Medulla oblongata (tissue), 1 donor: ENCODE data around the gene DUSP16.
A peak's percentile ranks its signal among the peaks of the same experiment; 100 is the strongest.
"Not testable (repeated sequence)": the region's sequence is repeated elsewhere in the genome, so short reads cannot be mapped to it uniquely, and the experiment has no call there.

ENCODE experiments used
- DNase-seq: peaks from one replicate; pipeline ENCODE4 v3.0.0-alpha.2; 2015; ENCODE audit errors: extremely low spot score

DUSP16 gene

GRCh38 chr12:12585115-12585863 lies 22.6 kb upstream of the DUSP16 start:
- no peak for DNase-seq

GRCh38 chr12:12583510-12584178 lies 21.0 kb upstream of the DUSP16 start:
- DNase-seq = no peak

- DNase-seq = no peak
Measured at GRCh38 chr12:12582895-12583303, 20.2 kb upstream of the DUSP16 start.

GRCh38 chr12:12582193-12582881 lies 19.7 kb upstream of the DUSP16 start:
- no peak for DNase-seq

GRCh38 chr12:12580716-12581115 lies 18.1 kb upstream of the DUSP16 start:
- not testable (repeated sequence) for DNase-seq

GRCh38 chr12:12577786-12578185 lies 15.1 kb upstream of the DUSP16 start:
- no peak for DNase-seq

- DNase-seq = no peak
Measured at GRCh38 chr12:12572659-12573058, 10.0 kb upstream of the DUSP16 start.

GRCh38 chr12:12565971-12566370 lies 3.3 kb upstream of the DUSP16 start:
- DNase-seq = not testable (repeated sequence)

- DNase-seq = no peak
Measured at GRCh38 chr12:12564911-12565310, 2.2 kb upstream of the DUSP16 start.

- DNase-seq = peak; percentile 83
Measured at GRCh38 chr12:12563290-12563928, 746 bp upstream of the DUSP16 start.

GRCh38 chr12:12562016-12562483 lies 613 bp downstream of the DUSP16 start:
- no peak for DNase-seq

GRCh38 chr12:12561371-12562015 lies 1.2 kb downstream of the DUSP16 start:
- peak; percentile 58 for DNase-seq

GRCh38 chr12:12560587-12561370 lies 1.9 kb downstream of the DUSP16 start:
- peak; percentile 86 for DNase-seq

GRCh38 chr12:12559719-12560296 lies 2.9 kb downstream of the DUSP16 start:
- DNase-seq = no peak

- DNase-seq = no peak
Measured at GRCh38 chr12:12558291-12558690, 4.4 kb downstream of the DUSP16 start.

GRCh38 chr12:12557733-12558132 lies 4.9 kb downstream of the DUSP16 start:
- no peak for DNase-seq

GRCh38 chr12:12555656-12556055 lies 7.0 kb downstream of the DUSP16 start:
- no peak for DNase-seq

GRCh38 chr12:12553208-12553785 lies 9.4 kb downstream of the DUSP16 start:
- no peak for DNase-seq

- DNase-seq = no peak
Measured at GRCh38 chr12:12551115-12551514, 11.5 kb downstream of the DUSP16 start.

GRCh38 chr12:12550277-12550676 lies 12.4 kb downstream of the DUSP16 start:
- no peak for DNase-seq
